HG03378 (cell line): ENCODE results near the gene FHOD1.

Experiments used
- ATAC-seq: cut with Tn5 transposase; IDR thresholded peaks from one replicate; pipeline ENCODE4 v1.9.1; 2021; ENCODE audit warnings: mild to moderate bottlenecking, moderate library complexity; ENCODE audit not compliant: unreplicated experiment

FHOD1 gene

DNA sequence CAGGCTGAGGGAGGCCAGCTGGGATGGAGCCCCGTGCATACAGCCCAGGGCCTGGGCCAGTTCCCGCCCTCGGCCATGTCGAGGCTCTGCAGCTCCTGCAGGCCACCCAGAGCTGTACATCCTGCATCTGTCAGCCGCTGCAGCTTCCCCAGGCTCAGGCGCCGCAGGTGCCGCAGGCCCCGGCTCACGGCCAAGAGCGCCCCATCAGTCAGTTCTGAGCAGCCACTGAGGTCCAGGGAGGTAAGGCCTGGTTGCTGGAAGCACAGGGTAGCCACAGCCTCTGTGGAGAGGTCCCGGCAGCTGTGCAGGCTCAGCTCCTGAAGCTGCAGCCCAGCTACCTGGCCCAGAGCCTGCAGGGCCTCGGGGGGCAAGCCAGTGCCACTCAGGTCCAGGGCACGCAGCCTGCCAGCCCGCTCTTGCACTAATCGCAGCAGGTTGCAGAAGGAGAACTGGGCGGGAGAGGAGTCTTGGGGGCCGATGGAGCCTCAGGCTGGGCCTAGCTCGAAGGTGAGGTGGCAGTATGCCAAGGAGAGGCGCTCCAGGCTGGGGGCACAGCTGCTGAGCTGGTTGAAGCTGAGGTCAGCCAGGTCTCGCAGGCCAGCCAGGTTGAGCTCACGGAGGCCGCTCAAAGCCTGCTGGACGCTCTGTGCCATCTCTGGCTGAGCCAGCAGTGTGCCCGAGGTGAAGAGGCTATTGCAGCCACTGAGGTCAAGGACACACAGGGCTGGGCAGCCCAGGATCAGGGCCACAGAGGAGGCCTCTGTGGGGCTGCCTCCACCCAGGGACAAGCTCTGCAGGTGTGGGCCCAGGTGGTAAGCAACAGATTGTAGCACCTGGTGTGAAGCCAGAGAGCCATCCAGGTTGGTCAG is 37.0 kb downstream of the FHOD1 start:
- no peak for ATAC-seq

DNA sequence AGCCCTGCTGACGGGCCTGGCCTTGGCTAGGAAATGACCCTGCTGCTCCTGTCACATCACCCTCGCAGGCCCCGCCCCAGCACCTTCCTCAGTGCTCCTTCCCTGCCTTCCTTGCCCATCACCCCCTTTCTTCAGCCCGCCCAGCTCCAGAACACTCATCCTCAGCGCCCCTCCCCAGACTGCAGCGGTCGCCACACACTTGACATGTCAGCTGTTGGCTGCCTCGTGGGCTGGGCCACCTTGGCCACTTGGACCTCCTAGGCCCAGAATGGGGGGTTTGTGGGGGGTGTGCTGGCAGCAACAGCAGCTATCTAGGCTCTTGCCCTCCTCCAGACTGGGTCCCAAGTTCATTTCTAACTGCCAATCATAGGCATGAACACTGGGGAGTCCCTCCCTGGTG is 37.7 kb downstream of the FHOD1 start:
- no peak for ATAC-seq

DNA sequence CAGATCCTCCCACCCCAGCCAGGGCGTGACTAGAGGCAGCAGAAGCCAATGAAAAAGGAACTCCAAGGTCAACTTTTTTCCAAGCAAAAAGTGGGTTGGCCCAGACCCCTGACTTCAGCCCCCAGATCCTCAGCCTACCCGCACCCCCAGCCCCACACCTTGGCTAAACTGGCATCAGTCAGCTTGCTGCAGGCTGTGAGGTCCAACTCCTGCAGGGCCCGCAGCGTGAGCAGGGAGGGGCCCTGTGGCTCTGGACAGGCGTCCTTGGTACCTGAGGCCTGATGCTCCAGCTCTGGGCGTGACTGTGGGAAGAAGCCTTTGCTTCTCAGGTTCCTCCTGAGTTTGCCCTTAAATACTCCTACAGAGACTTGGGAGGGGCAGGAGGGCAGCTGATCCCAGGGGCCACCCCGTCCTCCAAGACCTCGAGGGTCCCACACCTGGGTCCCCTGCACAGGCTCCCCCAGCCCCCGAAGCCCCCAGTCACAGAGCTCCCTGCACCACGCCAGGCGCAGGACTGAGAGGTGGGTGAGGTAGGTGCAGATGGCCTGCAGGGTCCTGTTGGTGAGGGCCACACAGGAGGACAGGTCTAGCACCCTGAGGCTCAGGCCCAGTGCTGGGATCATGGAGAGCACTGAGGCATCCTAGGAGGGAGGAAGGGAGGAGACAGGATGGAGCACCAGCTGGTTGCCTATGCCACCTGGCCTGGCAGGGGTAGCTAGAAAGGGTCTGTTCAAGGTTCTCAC is 39.0 kb downstream of the FHOD1 start:
- ATAC-seq, result no peak

DNA sequence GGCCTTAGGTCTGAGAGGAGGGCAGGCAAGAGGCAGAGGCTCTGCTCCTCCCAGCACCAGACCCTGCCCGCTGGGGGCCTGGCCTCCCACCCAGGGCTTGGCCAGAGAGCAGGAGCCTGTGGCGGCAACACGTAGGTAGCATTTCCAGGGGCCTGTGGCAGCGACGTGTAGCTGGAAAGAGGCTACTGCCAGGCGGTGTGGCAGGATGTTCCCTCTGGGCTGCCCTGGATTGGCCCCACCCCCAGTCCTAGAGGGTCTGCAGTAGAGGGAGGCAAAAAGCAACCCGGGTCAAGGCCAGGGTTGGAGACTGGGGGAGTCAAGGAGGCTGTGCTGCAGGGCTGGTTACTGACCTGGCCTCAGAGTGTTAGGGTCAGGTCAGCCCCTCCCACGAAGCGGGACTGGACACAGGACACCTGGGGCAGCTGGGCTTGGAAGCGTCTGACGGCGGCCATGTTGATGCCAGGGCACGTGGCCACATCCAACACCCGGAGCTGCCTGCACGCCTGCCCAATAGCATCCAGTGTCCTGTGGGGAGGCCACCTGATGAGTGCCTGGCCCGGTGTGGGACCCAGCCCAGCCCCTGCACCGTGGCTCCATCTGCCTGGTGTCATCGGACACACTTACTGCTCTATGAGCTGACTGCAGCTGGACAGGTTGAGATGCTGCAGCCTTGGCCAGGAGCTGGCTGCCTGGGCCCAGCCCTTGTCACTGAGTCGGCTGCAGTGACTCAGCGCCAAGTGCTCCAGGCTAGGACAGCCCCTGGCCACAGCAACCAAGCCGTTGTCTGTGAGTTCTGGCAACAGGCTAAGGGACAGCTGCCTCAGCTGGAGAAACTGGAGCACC is 39.8 kb downstream of the FHOD1 start:
- no peak for ATAC-seq

DNA sequence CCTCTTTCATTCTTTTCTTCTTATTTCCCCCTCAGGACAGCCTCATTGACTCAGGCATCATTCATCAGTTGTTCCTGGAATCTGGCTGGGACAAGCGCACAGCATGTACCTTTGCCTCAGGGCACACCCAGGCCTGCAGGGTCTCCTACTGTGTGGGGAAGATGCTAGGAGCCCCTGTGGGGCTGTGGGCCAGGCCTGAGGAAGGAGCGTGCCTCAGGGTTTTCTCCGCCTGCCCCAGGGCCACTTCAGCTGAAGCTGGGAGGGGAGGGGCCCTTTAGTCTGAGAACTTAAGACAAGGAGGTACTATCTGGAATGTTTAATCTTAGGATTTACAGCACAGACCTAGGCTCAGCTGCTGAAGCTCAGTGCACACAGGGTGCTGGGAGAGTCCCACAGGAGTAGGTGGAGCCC is 40.4 kb downstream of the FHOD1 start:
- no peak for ATAC-seq

DNA sequence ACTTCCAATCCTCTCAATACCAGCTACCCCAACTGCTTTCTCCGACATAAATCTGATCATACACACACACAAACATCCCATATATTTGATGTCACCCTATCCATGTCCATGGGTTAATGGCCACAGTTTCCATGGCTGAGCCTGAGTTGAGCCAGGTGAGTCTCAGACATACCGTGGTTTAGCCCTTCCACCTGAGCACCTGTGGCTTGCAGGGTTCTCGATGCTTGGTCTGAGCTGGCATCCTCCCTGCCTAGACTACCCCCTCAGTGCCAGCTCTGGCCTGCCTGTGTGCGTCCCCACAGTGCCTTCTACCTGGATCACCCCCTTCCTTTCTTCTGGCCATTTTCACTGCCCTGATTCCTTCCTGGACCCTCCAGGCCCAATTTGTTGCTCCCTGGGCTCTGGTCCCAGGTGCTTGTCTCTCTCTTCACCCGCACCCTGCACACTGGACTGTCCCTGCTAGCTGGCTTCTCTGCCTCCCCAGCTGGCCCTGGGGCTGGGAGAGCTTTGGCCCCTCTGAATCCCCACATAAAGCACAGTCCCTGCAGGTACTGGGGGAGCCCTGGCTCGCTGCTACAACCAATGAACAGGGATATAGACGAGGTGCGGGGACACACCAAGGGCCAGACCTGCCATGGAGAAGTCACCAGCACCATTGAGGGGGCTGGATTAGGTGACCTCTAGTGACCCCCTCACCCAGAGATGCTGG is 41.0 kb downstream of the FHOD1 start:
- ATAC-seq, result no peak

DNA sequence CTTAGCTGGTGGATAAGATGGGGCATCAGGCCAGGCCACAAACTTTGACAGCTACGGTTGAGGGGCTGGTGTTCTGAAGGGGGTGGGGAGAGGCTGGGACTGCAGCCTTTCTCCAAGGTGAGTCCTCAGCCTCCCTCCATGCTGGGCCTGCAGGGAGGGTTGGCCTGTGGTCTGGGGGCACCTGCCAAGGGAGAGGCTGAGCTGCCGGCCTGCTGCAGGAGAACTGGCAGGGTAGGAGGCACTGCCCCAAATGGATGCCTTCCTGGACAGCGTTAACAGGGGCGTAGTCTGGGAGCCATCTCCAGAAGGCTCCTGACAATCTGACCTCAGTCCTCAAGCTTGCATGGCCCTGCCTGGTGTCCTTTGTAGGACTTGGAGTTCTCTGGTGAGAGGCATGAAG is 43.2 kb downstream of the FHOD1 start:
- ATAC-seq, result no peak

DNA sequence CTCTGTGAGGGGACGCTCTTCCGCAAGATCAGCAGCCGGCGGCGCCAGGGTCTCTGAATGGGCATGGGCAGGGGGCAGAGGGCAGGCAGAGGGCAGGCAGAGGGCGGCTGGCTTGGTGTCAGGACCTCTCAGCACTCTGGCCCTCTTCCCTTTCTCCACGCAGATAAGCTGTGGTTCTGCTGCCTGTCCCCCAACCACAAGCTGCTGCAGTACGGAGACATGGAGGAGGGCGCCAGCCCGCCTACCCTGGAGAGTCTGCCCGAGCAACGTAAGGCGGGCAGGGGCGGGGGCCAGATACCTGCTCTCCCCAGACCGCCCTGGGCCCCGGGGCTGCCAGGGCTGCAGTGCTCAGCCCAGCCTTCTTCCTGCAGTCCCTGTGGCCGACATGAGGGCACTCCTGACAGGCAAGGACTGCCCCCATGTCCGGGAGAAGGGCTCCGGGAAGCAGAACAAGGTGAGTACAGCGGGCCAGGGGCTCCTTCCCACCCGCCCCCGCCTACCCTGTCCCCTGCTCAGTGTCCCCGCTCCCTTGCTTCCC is 44.3 kb downstream of the FHOD1 start:
- no peak for ATAC-seq

DNA sequence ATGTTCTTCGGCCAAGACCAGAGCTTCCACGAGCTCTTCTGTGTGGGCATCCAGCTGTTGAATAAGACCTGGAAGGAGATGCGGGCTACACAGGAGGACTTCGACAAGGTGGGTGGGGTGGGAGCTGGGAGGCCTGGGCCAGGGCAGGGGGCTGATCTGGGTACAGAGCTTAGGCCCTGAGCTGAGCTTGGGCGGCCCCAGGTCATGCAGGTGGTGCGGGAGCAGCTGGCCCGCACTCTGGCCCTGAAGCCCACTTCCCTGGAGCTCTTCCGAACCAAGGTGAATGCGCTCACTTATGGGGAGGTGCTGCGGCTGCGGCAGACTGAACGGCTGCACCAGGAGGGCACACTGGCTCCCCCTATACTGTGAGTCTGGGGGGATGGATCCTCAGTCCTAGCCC is 44.9 kb downstream of the FHOD1 start:
- no peak for ATAC-seq

DNA sequence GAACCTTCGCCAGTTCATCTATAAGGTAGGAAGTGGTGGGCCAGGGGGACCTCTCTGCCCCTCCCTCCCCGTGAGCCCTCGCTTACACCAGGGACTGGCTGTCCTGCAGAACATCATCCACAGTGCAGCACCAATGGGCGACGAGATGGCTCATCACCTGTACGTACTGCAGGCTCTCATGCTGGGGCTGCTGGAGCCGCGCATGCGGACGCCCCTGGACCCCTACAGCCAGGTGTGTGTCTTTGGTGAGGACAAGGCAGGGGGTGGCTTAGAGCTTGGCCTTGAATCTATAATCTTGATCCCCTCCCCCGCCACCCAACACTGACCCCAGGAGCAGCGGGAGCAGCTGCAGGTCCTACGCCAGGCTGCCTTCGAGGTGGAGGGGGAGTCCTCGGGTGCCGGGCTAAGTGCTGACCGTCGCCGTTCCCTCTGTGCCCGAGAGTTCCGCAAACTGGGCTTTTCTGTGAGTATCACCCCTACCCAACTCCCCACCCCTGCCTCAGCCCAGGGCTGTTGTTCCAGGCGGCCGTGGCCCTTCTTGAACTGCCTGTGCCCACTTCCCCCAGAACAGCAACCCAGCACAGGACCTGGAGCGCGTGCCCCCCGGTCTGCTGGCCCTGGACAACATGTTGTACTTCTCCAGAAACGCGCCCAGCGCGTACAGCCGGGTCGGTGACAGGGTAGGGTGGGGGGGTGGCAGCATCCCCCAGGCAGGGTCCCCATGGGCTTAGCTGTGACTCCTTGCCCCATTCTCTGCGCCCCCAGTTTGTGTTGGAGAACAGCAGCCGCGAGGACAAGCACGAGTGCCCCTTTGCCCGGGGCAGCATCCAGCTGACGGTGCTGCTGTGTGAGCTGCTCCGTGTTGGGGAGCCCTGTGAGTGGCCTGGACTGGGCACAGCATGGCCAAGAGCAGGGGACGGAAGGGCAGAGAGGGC is 45.6 kb downstream of the FHOD1 start:
- no peak for ATAC-seq

DNA sequence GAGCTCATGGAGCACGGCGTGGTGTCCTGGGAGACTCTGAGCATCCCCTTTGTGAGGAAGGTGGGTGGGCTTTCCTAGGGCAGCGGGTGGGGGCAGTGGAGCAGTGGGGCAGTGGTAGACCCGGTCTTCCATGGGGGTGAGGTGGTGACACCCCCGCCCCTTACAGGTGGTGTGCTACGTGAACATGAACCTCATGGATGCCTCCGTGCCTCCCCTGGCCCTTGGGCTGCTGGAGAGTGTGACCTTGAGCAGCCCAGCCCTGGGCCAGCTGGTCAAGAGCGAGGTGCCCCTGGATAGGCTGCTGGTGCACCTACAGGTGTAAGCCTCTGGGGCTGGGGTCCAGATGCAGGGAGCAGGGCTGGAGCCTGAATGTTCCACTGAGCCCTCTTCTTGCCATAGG is 46.8 kb downstream of the FHOD1 start:
- no peak for ATAC-seq

DNA sequence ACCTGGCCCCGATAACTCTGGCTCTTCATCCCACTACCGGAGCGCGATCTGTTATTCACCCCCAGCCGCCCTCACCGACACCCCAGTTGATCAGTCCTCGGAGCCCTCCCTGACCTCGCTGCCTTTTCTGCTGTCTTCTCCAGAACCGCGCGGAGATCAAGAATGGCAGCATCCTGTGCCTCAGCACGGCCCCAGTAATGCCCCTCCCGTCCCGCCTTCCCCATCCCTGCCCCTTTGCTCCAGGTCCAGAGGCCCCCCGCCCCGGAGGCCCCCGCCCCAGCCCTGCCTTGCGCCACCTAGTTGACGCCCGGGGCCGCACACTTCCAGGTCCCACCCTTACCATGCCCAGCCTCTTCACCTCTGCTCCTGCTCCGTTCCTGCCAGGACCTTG is 47.5 kb downstream of the FHOD1 start:
- ATAC-seq, result no peak

DNA sequence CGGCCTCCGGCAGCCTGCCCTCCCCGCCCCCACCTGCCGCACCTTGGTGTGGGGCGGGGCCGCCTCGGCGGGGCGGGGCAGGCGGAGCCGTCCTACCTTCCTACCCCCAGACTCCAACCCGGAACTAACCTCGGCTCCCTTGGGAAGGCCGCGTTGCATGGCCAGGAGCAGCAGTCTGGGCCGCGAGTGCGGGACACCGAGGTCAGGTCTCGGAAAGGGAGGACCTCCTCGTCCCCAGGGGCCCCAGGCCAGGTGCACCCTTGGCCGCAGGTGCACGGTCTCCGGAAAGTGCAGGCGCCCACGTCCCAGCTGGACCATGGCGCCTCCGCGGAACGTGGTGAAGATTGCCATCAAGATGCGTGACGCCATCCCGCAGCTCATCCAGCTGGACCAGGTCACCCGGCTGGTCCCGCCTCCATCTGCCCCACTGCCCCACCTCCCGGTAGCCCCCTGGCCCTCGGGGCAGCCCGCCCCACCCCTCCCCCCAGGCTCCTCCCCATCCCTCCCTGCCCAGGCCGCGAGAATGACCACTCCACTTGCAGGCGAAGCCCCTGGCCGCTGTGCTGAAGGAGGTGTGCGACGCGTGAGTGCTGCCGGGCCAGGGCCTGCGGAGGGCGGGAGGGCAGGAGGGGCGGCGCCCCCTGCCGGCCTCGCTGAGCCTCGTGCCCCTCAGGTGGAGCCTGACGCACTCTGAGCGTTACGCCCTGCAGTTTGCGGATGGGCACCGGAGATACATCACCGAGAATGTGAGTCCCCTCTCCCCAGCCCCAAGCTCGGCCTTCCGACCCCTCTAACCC is 48.1 kb downstream of the FHOD1 start, which contains the start of gene ELMO3:
ELMO3 (plus strand) TSS at position 121 of the 797 bp plus-strand sequence; CDS start at position 317, 196 bp downstream.
- no peak for ATAC-seq

DNA sequence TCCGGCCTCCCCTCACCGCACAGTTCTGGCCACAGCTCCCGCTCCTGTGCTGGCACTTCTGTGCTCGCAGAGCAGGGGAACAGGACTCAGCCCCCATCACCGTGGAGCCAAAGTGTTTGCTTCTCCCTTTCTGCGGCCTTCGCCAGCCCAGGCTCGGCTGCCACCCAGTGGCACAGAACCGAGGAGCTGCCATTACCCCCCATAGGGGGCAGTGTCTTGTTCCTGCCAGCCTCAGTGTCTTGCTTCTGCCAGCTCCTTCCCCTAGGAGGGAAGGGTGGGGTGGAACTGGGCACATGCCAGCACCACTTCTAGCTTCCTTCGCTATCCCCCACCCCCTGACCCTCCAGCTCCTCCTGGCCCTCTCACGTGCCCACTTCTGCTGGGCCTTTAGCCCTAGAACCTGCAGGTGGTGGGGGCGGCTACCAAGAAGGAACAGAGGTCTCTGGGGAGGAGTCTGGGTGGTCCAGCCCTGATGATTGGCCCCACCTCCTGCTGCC is 49.0 kb downstream of the FHOD1 start:
- no peak for ATAC-seq

DNA sequence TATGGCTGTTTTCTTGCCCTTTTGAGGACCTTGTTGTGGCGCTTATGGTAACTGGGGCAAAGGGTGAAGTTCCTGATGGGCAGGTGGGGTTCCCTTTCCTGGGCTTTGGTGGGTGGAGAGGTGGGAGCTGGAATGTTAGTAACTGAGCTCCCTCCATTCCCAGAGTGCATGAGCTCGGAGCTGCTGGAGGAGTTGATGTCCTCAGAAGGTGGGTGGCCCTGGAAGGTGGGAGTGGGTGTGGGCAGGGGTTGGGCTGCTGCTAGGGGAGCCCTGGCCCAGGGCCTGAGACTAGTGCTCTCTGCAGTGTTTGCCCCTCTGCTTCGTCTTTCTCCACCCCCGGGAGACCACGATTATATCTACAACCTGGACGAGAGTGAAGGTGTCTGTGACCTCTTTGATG is 49.6 kb downstream of the FHOD1 start:
- ATAC-seq, result no peak

DNA sequence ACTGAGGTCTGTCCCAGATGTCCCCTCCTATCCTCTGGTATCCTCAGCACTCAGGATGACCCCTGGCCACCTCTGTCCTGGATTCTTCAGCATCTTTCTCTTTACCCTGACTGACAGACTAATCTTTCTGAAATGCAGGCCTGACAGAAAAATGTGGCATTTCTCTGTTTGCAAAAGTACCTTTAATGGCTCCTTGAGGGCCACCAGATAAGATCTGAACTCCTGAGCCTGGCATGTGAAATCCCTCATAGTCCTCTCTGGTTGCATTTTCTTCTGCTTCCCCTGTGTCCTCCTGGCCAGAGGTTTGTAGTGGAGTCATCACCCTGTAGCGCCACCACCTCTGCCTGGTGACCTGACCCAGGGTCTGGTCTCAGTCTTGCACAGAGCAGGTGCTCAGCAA is 50.4 kb downstream of the FHOD1 start:
- no peak for ATAC-seq

DNA sequence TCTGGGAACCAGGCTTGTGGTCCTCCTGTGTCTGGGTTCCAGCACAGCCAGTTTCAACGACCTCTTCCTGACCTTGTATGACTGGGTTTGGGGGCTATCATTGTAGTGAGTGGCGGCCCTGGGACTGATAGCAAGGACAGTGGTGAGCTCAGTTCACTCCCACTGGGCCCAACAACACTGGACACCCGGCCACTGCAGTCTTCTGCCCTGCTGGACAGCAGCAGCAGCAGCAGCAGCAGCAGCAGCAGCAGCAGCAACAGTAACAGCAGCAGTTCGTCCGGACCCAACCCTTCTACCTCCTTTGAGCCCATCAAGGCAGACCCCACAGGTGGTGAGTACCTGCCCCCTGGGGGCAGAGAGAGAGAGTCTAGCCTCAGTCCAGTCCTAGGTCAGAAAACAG is 51.6 kb downstream of the FHOD1 start:
- ATAC-seq, result no peak

DNA sequence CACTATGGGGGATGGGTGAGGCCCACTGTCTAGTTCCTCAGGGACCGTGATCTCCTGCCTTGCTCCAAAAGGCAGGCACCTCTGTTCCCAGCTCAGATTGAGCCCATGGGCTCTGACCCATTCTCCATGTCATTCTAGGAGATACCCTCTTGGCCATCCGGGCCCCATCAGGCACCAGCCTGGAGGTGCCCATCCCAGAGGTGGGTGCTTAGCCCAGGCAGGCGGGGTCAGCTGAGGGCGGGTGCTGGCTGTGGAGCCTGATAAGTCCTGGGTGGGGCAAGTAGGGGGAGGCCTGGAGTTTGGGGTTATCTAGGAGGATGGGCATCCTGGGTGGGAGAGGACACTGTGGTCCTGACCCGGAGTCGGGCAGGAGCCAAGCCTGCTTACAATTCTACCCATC is 53.0 kb downstream of the FHOD1 start:
- no peak for ATAC-seq
